HG03565 (cell line): ENCODE results near the gene FBLN1.

ENCODE experiments used
- ATAC-seq: cut with Tn5 transposase; IDR thresholded peaks from one replicate; pipeline ENCODE4 v1.9.1; 2021; ENCODE audit warnings: mild to moderate bottlenecking, moderate library complexity; ENCODE audit not compliant: unreplicated experiment

Gene FBLN1

GRCh38 chr22:45503050-45503815 lies 550 bp downstream of the FBLN1 start:
- no peak for ATAC-seq

GRCh38 chr22:45503816-45504372 lies 1.2 kb downstream of the FBLN1 start:
- ATAC-seq, result no peak

DNA sequence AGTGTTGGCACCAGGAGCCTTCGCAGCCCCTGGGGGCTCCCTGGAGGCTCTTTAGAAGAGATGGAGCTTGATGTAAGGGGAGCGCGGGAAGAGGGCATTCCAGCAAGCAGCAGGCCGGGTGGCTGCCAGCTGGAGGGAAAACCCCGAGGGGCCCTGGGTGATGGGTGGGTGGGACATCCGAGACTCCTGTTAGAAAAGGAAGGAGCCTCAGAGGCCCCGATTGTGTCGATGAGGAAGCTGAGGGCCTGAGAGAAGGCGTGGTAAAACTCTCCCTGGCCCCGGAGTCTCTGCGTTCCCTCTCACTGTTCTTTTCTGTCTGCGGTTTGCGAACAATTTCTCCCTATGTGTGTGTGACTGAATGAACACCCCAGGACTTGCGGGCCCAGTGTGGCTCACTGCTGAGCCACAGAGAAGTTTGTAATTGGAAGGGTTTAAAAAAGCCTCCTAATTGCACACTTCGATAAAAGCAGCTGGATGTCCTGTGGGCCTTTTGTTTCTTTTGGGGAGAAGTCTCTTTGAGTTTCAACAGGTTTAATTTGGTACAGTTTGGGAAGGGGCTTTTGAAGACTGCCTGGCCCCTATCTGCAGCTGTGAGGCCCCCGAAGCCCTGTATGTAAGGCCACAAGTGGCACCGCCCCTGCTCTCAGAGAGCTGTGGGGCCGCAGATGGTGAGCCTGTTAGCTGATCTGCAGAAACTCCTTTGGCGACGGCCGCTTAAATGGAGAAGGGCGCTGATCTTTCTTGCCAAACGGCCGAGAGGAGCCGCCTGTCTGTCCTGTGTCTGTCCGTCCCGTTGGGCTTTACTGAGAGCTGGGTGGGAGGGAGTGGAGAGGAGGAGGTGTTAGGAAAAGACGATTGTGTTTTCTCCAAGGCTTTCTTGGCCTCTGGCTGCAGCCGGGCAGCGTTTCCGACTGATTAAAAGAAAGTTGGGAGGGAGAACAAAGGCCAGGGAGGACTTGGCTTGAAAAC lies 2.0 kb downstream of the FBLN1 start:
- ATAC-seq, result no peak

GRCh38 chr22:45505991-45506747 lies 3.5 kb downstream of the FBLN1 start:
- ATAC-seq, result no peak

DNA sequence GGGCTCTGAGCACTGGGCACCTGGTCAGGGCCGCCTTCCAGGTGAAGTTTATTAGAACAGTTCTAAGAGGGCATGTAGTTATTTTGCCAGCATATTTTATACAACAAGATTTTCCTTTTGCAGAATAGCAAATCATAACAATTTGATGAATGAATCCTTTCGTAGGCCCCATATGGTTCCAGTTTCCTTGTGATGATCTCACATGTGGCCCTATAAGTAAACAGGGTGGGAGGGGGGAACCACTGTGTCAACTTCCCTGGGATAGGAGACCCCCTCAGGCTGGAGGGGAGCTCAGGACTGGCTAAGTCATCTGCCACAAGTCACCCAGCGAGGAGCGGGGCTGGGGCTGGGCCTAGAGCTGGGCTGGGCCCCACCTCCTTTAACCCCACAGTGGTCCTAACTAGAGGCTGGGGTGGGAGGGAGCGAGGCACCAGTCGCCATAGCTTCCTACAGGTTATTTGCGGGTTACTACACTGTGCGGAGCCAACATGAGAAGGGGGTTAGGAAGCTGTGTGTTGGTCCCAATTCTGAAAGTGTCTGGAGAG lies 4.2 kb downstream of the FBLN1 start:
- no peak for ATAC-seq

DNA sequence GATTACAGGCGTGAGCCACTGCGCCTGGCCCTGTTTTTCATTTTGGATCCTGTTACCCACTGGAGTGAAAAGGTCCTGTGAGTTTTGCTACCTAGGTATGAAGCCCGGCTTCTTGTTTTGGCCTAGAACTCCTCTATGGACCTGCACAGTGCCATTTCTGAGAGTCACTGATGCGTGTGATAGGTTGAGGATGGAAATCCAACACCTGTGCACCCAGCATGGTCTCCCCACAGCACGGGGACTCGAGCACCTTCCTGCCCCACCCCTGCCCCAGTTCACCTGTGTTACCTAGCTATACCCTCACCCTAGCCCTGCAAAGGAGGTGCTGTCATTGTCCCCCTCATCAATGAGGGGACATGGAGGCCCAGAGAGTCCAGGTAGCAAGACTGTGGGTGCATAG lies 5.1 kb downstream of the FBLN1 start:
- ATAC-seq, result no peak

DNA sequence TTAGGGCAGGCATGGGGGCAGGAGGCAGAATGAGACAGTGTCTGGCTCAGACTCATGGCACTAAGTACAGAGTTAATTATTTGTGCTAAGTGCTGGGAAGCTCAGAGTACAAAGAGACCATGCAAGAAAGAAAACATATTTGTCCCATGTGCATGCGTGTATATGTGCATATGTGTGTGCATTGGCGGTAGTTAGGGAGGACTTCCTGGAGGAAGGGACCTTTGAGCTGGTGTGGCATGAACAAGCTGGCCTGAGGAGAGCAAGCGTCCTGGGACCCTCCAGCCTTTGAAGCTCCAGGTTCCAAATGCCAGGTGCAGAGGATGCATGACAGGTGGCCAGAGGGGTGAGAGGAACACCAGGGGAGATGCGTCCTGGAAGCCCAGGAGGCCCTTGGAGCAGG lies 6.1 kb downstream of the FBLN1 start:
- no peak for ATAC-seq

DNA sequence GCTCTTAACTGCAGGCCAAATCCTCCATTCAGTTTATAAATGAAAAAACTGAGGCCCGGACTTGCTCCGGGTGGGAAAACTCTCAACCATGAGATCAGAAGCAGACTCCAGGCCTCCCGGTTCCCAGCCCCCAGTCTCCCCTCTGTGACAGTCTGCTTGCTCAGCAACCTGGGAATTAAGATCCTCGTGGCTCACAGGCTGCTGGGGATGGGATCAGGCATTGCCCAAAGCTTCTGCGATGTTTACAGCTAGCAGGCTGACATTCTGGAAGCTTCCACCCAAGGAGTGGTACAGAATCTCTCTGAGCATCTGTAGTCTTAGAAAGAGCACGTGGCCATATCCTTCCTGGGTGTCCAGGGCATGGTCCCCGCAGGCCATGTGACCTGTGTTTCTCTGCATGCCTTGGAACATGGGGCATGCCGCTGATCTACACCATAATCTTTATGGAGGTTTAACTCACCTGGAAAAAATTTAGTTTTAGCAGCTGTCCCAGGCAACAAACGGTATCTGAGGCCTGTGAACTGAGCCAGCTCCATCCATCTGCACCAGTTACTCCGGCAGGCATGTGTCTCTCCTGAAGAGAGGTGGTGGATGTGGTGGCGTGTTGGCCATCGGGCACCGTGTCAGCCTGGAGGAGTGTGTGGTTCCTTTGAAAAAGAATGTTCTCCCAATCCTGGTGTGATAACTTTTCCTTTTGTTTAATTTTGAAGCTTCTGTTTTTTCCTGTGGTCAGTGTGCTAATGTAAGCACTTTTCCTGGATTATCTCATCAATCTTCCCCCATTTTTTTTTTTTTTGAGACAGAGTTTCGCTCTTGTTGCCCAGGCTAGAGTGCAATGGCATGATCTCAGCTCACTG lies 7.9 kb downstream of the FBLN1 start:
- no peak for ATAC-seq

DNA sequence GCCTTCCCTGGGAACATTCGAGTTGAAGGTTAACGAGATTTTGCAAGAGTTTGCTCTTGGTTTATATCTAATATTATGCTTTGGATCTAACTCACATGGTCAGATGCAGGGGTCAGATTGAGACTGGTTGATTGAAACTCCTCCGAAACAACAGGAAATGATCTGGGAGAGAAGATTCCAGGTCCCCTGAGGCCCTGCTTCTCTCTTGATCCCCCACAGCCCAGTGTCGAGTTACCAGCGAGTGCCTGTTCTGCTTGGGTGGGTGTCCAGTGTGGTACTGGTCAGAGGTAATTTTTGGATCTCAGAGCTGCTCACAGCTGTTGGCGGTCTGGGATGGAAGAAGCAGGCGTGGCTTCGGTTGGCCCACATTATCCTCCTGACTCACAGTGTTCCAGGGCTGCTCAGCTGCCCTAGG lies 9.2 kb downstream of the FBLN1 start:
- no peak for ATAC-seq

DNA sequence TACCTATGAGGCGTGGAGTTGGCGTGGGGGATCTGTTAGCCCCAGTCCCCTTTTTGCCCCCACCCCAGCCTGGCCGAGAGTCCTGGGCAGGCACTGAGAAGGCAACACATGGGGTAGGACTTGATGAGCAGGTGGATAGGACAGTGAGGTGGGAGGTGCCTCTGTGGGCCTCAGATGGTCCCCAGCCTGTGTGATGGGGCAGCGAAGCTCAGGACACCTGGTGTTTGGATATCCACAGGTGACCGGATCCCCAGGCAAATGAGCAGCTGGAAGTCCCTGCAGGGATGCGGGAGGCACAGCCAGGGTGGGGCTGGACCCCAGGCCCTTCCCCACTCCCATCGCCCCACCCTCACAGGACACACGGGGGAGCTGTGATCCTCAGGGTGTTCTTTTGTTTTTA lies 9.7 kb downstream of the FBLN1 start:
- ATAC-seq, result no peak

DNA sequence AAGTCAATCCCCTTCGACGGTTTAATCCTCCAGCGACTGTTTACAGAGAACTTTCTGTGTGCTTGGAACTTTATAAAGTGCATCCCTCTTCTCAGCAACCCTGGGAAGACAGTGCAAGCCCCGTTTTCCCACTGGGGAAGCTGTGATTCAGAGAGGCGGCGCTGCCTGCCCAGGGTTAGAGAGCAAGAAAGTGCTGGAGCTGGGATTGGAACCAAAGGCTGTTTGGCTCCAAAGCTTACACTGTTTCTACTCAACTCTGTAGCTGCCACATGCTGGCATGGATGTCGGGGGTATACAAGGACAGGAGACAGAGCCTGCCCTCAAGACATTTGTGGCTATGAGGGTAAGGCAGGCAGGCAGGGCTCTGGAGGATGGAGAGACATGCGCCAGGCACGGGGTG lies 13.0 kb downstream of the FBLN1 start:
- no peak for ATAC-seq

GRCh38 chr22:45516163-45516562 lies 13.5 kb downstream of the FBLN1 start:
- ATAC-seq, result no peak

GRCh38 chr22:45516923-45517675 lies 14.4 kb downstream of the FBLN1 start:
- no peak for ATAC-seq

DNA sequence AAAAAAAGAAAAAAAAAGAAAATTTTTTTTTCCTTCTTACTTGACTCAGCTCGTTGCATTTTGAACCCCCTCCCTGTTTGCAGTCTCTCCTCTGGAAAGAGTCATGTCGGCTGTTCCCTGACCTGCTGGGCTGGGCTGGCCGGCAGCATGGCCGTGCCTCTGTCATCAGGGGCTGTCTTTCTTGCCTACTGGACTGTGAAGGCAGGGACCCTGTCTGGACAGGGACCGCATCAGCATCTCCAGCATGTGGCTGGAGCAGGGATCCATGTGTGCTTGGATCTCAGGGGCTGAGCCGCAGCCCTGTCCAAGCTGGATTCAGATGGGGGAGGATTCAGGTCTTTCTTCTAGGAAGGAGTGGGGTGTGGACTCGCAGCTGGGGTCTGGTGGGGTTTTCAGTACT lies 15.5 kb downstream of the FBLN1 start:
- ATAC-seq, result no peak

GRCh38 chr22:45518580-45518991 lies 15.9 kb downstream of the FBLN1 start:
- ATAC-seq, result no peak

DNA sequence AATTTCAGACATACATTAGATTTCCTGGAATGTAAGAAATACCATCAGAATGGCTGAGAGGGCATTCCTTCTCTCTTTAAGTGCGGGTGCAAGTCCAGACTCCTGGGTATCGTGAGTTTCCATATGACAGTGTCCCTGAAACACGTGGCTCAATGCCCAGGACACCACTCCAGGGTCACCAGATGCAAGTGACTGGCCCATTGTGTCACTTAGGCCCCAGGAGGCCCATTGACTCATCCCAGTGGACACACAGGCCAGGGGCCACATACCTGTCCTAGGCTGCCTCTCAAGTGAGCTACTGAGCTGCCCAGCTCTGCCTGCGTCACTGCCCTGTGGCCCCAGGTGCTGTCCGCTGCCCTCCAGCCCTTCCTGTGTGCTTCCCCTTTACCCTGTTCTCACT lies 18.5 kb downstream of the FBLN1 start:
- no peak for ATAC-seq

DNA sequence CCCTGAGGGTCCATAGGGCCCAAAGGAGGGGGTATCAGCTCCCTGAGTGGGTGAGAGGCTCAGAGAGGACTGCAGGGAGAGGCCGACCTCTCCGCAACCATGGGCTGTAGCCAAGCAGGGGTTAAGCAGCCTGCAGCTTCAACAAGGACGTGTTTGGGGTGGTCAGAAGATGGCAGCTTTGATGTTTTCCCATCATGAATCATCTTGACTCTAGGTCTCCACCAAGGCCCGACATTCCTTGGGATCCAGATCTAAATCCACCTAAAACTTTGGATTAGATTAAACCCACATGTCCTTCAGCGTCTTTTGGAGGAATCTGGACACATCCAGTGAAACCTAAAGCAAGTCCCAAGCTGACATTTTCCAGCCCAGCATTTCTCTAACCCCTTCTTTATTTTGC lies 19.8 kb downstream of the FBLN1 start:
- no peak for ATAC-seq

GRCh38 chr22:45524157-45524556 lies 21.5 kb downstream of the FBLN1 start:
- ATAC-seq, result no peak

- no peak for ATAC-seq
Measured at GRCh38 chr22:45524966-45525365, 22.3 kb downstream of the FBLN1 start.
